Ovary (tissue), 3 donors: ENCODE results near the gene LRRTM4.

Source experiments
- CTCF ChIP-seq, 3 donors: fragments of 450-650 bp in 2 of 3; fragments of 200-600 bp in 1 of 3; IDR thresholded peaks; one replicate each; pipeline versions ENCODE4 v1.5.1 to v1.8.0; 2016 to 2022; ENCODE audit warnings: antibody characterized with exemption in 3 of 3, mild to moderate bottlenecking in 1 of 3
- EP300 ChIP-seq: sonication (generic); formaldehyde crosslinking; IDR thresholded peaks from one replicate; pipeline ENCODE4 v1.6.1; 2017; ENCODE audit warnings: antibody characterized with exemption
- POLR2A ChIP-seq: fragments of 450-650 bp; IDR thresholded peaks from one replicate; pipeline ENCODE4 v1.6.1; 2017; ENCODE audit warnings: antibody characterized with exemption, mild to moderate bottlenecking, moderate library complexity
- donor health status: DM: no; HTN: no; CAD: no.

- no peak for TF ChIP-seq CTCF (IDR thresholded peaks at IDR 0.05)
- TF ChIP-seq EP300, result no peak
- no peak for TF ChIP-seq POLR2A
Observed at GRCh38 chr2:77519164-77519887, 2.9 kb downstream of the LRRTM4 start.
